H1 (cell line): ENCODE results near the gene DPEP3. TPM values are rescaled to one million over a fixed set of nuclear protein-coding genes. Genes with fewer than 3 reads are reported as not detected.

ENCODE experiments used
- CTCF ChIA-PET: fragments of 300-600 bp; sonication (Branson Sonifier 250); formaldehyde crosslinking; loops from one replicate; lab custom pipeline; 2021; ENCODE audit not compliant: partially characterized antibody; lab: Charles Lee
- POLR2A ChIA-PET: fragments of 300-600 bp; sonication (Branson Sonifier 250); formaldehyde crosslinking; loops from one replicate; lab custom pipeline; 2021; ENCODE audit warnings: inconsistent platforms; ENCODE audit not compliant: partially characterized antibody; lab: Charles Lee
- DNase-seq, 2 experiments: peaks; one replicate each; pipeline versions ENCODE4 v3.0.0 to v3.0.0-alpha.2; 2010 to 2022; ENCODE audit warnings: low spot score in 2 of 2, low read depth in 1 of 2, mixed read lengths in 1 of 2
- FAIRE-seq: peaks from 2 replicates; lab custom pipeline; 2011; peaks lifted over from hg19 to GRCh38; lab: Jason Lieb, UNC
- H2AFZ ChIP-seq: 2 replicates; pipeline ENCODE4 v1.8.1; 2012; ENCODE audit warnings: low read length, inconsistent platforms
- H2AK5ac ChIP-seq: 2 replicates; pipeline ENCODE4 v1.6.1; 2013; ENCODE audit warnings: low read depth, low read length
- H2BK120ac ChIP-seq: replicated peaks from 2 replicates; pipeline ENCODE3; 2013; ENCODE audit warnings: low read depth, low read length, inconsistent platforms
- H2BK12ac ChIP-seq: 2 replicates; pipeline ENCODE4 v1.6.1; 2013; ENCODE audit warnings: low read depth, low read length
- H2BK15ac ChIP-seq: 2 replicates; pipeline ENCODE4 v1.6.1; 2013; ENCODE audit warnings: low read length
- H2BK20ac ChIP-seq: 2 replicates; pipeline ENCODE4 v1.6.1; 2013; ENCODE audit warnings: low read length
- H2BK5ac ChIP-seq: 2 replicates; pipeline ENCODE4 v1.6.1; 2013; ENCODE audit warnings: low read depth, low read length
- H3K14ac ChIP-seq: 2 replicates; pipeline ENCODE4 v1.6.1; 2013; ENCODE audit warnings: inconsistent platforms; ENCODE audit not compliant: insufficient read length
- H3K18ac ChIP-seq: 2 replicates; pipeline ENCODE4 v1.6.1; 2013; ENCODE audit warnings: low read length; ENCODE audit errors: extremely low read depth
- H3K23ac ChIP-seq: 2 replicates; pipeline ENCODE4 v1.6.1; 2013; ENCODE audit warnings: inconsistent platforms; ENCODE audit not compliant: insufficient read length
- H3K23me2 ChIP-seq: 2 replicates; pipeline ENCODE4 v1.6.1; 2013; ENCODE audit warnings: low read depth, low read length
- H3K27ac ChIP-seq: 2 replicates; pipeline ENCODE4 v1.6.1; 2011; ENCODE audit warnings: low read depth, low read length, inconsistent platforms
- H3K27me3 ChIP-seq, 4 experiments: replicated peaks in 1 of 4; 1 replicate in 1 of 4; 2 replicates in 3 of 4; pipeline versions ENCODE4 v1.6.1 to v1.8.1; 2011 to 2013; ENCODE audit warnings: low read length in 3 of 4, mild to moderate bottlenecking in 3 of 4, inconsistent platforms in 2 of 4, mixed read lengths in 2 of 4, moderate library complexity in 1 of 4; ENCODE audit not compliant: control insufficient read depth in 3 of 4, insufficient read depth in 3 of 4; ENCODE audit errors: extremely low read depth in 1 of 4
- H3K36me3 ChIP-seq, 4 experiments: 2 replicates each; pipeline versions ENCODE4 v1.6.1 to v1.8.1; 2011 to 2013; ENCODE audit warnings: mild to moderate bottlenecking in 4 of 4, low read length in 3 of 4, moderate library complexity in 2 of 4, control low read depth in 1 of 4, inconsistent platforms in 1 of 4; ENCODE audit not compliant: insufficient read depth in 4 of 4, control insufficient read depth in 2 of 4
- H3K4ac ChIP-seq: replicated peaks from 2 replicates; pipeline ENCODE3; 2013; ENCODE audit warnings: low read length, low read depth, mixed read lengths, inconsistent platforms; ENCODE audit not compliant: insufficient read length
- H3K4me1 ChIP-seq, 4 experiments: replicated peaks in 1 of 4; 1 replicate in 1 of 4; 2 replicates in 3 of 4; pipeline versions ENCODE4 v1.6.1 to v1.8.1; 2011 to 2013; ENCODE audit warnings: low read length in 3 of 4, inconsistent platforms in 2 of 4, mixed read lengths in 1 of 4; ENCODE audit not compliant: insufficient read depth in 4 of 4, control insufficient read depth in 3 of 4
- H3K4me2 ChIP-seq, 2 experiments: 2 replicates each; pipeline versions ENCODE4 v1.6.1 to v1.8.1; 2011 to 2013; ENCODE audit warnings: low read depth in 2 of 2, low read length in 2 of 2, control low read depth in 1 of 2, inconsistent platforms in 1 of 2, mild to moderate bottlenecking in 1 of 2; ENCODE audit not compliant: insufficient read depth in 1 of 2
- H3K4me3 ChIP-seq, 4 experiments: fragments of 200-600, 300-600 bp in 1 of 4; sonication (generic), shearing (Covaris generic), sonication (Bioruptor Twin) in 1 of 4; 2 replicates each; pipeline versions ENCODE4 v1.5.1 to v1.8.1; 2011 to 2016; ENCODE audit warnings: low read length in 4 of 4, low read depth in 3 of 4, control low read depth in 2 of 4, inconsistent platforms in 2 of 4, mild to moderate bottlenecking in 2 of 4, mixed read lengths in 1 of 4, moderate library complexity in 1 of 4; ENCODE audit not compliant: insufficient read depth in 2 of 4; ENCODE audit errors: extremely low read depth in 1 of 4
- H3K56ac ChIP-seq: replicated peaks from 2 replicates; pipeline ENCODE3; 2013; ENCODE audit warnings: low read depth, mild to moderate bottlenecking, mixed read lengths, low read length, inconsistent platforms; ENCODE audit not compliant: insufficient read length
- H3K79me1 ChIP-seq: 2 replicates; pipeline ENCODE4 v1.6.1; 2013; ENCODE audit warnings: low read depth, low read length, control low read depth
- H3K79me2 ChIP-seq, 2 experiments: 2 replicates each; pipeline versions ENCODE4 v1.6.1 to v1.8.1; 2012 to 2013; ENCODE audit warnings: low read length in 2 of 2, mild to moderate bottlenecking in 2 of 2, inconsistent platforms in 1 of 2; ENCODE audit not compliant: insufficient read depth in 2 of 2, control insufficient read depth in 1 of 2
- H3K9ac ChIP-seq, 4 experiments: replicated peaks in 1 of 4; 1 replicate in 1 of 4; 2 replicates in 3 of 4; pipeline versions ENCODE4 v1.6.1 to v1.8.1; 2011 to 2013; ENCODE audit warnings: low read depth in 3 of 4, low read length in 3 of 4, control low read depth in 2 of 4, mild to moderate bottlenecking in 2 of 4, moderate library complexity in 2 of 4, inconsistent platforms in 1 of 4; ENCODE audit errors: extremely low read depth in 1 of 4
- H3K9me3 ChIP-seq, 2 experiments: 2 replicates each; pipeline versions ENCODE4 v1.6.1 to v1.8.1; 2012 to 2013; ENCODE audit warnings: mild to moderate bottlenecking in 2 of 2, moderate library complexity in 2 of 2, control low read depth in 1 of 2, inconsistent platforms in 1 of 2, low read depth in 1 of 2, low read length in 1 of 2, mixed read lengths in 1 of 2; ENCODE audit not compliant: insufficient read depth in 2 of 2
- H4K20me1 ChIP-seq, 2 experiments: replicated peaks in 1 of 2; 2 replicates each; pipeline versions ENCODE3 to v1.8.1; 2011 to 2013; ENCODE audit warnings: inconsistent platforms in 2 of 2, low read length in 2 of 2, mild to moderate bottlenecking in 1 of 2; ENCODE audit not compliant: insufficient read depth in 2 of 2, control insufficient read depth in 1 of 2
- H4K5ac ChIP-seq: 2 replicates; pipeline ENCODE4 v1.6.1; 2013; ENCODE audit warnings: low read length, low read depth, mixed read lengths, inconsistent platforms; ENCODE audit not compliant: insufficient read length
- H4K8ac ChIP-seq: 2 replicates; pipeline ENCODE4 v1.8.0; 2013; ENCODE audit warnings: mild to moderate bottlenecking, moderate library complexity, low read length, inconsistent platforms; ENCODE audit not compliant: insufficient read depth; ENCODE audit errors: extremely low read depth
- H4K91ac ChIP-seq: replicated peaks from 2 replicates; pipeline ENCODE3; 2013; ENCODE audit warnings: low read length, mixed read lengths, inconsistent platforms; ENCODE audit not compliant: insufficient read length
- ZNF274 ChIP-seq: IDR thresholded peaks from 2 replicates; pipeline ENCODE4 v1.7.0; 2012; ENCODE audit warnings: low read length, borderline replicate concordance; ENCODE audit errors: extremely low read depth
- WGBS, 2 experiments: shearing (Covaris generic) in 1 of 2; methylation state at CpG; one replicate each; pipeline versions ENCODE4 v1.1.6 to v1.1.7; 2013 to 2015; ENCODE audit warnings: low lambda C conversion rate in 2 of 2, mixed read lengths in 2 of 2, inconsistent platforms in 1 of 2, low coverage in 1 of 2, missing lambda C conversion rate in 1 of 2; ENCODE audit not compliant: insufficient replicate concordance in 2 of 2, insufficient coverage in 1 of 2, insufficient read length in 1 of 2; ENCODE audit errors: extremely low coverage in 1 of 2, missing lambda C conversion rate in 1 of 2; 5-methylcytosine and 5-hydroxymethylcytosine counted together
- polyA plus RNA-seq, 7 experiments: library from polyadenylated mRNA; depleted of rRNA in 3 of 7; stranded (reverse) in 5 of 7; unstranded in 2 of 7; fragments of >200 nt in 5 of 7; fragments of 200-250 nt in 2 of 7; gene quantifications; 1 replicate in 5 of 7; 2 replicates in 1 of 7; 4 replicates in 1 of 7; pipeline versions ENCODE4 v1.2.1 to v1.2.3, GENCODE V29; 2011 to 2013; ENCODE audit warnings: missing spikeins in 2 of 7, mixed read lengths in 2 of 7
- total RNA-seq: library from RNA; stranded (reverse); fragmentation: NEBNext Ultra II Directional; extraction: Animal tissue kit (Norgen Biotek cat#: 25700); gene quantifications from 2 replicates; pipeline ENCODE4 v1.2.1, GENCODE V29; 2021

Gene DPEP3
- total and polyA plus RNA-seq, 2 of the 8 experiments (the other 6 are each of a cell fraction or from before 2014, with no cell fraction given): 6.5 to 9.9 TPM

GRCh38 chr16:67977469-67978227 is 2.7 kb downstream of the DPEP3 start:
- Histone ChIP-seq H3K36me3 (no peaks in the 10 kb centered on the region; a peak in 1 of 8 replicates), H3K79me1 (no peaks in the 10 kb centered on the region), H4K8ac (no peak overlapping the region), H2BK5ac (no peak overlapping the region), H2AFZ (no peak overlapping the region), H3K4me3 (no peak overlapping the region), H3K4me2 (no peak overlapping the region), H3K14ac (no peak overlapping the region), H4K5ac (no peak overlapping the region), H4K91ac (no peak overlapping the region), H3K4ac (no peak overlapping the region), H3K79me2 (no peaks in the 10 kb centered on the region), H3K56ac (no peak overlapping the region), H3K27me3 (peaks cover 0 to 2% (median 0%) of the 10 kb centered on the region in 4 experiments; a peak in 2 of 7 replicates), H3K9ac (no peak overlapping the region), H4K20me1 (no peaks in the 10 kb centered on the region), H2AK5ac (no peak overlapping the region), H2BK12ac (no peak overlapping the region), H3K18ac (no peak overlapping the region), H2BK20ac (no peak overlapping the region), H3K4me1 (peaks cover 0 to 4% (median 0%) of the 10 kb centered on the region in 4 experiments; a peak in 3 of 7 replicates), H2BK15ac (no peak overlapping the region), H3K9me3 (no peaks in the 10 kb centered on the region; a peak in 1 of 4 replicates), H2BK120ac (no peak overlapping the region), H3K23ac (no peak overlapping the region), H3K27ac (no peak overlapping the region), H3K23me2 (no peaks in the 10 kb centered on the region)
- ChIA-PET POLR2A (interaction anchor here (0.7 to 1.8 kb wide), 3 partner anchors 11 to 46 kb away, joined by 3 to 5 read pairs (median 3); partner anchors contain the start of genes DDX28 and DUS2), CTCF (interaction anchor here (1.2 to 1.5 kb wide), 6 partner anchors 8 to 44 kb away, joined by 3 to 10 read pairs (median 4); no protein-coding TSS in a partner anchor)
- DNase-seq (no peak), FAIRE-seq (no peak)
- WGBS, 2 experiments: 83% methylated on average over 9 of the region's 9 CpGs; no CpG with 5 or more reads in 1 of the 2 experiments
- no peak for TF ChIP-seq ZNF274
